Pulmonary artery endothelial cell (primary cell): ENCODE measurements around the gene WDR76. TPM values are rescaled to one million over a fixed set of nuclear protein-coding genes. Genes with fewer than 3 reads are reported as not detected.
"Not testable (repeated sequence)": the region's sequence is repeated elsewhere in the genome, so short reads cannot be mapped to it uniquely, and the experiment has no call there.

ENCODE experiments used
- DNase-seq: peaks from one replicate; pipeline ENCODE4 v3.0.0-alpha.2; 2011; ENCODE audit warnings: low read depth, low spot score
- total RNA-seq: library from RNA; depleted of rRNA; stranded (reverse); fragments of >200 nt; gene quantifications from 2 replicates; pipeline ENCODE4 v1.2.3, GENCODE V29; 2014

Gene WDR76
- total RNA-seq, 1 donor from 2014 or later: 18.1 TPM

DNA sequence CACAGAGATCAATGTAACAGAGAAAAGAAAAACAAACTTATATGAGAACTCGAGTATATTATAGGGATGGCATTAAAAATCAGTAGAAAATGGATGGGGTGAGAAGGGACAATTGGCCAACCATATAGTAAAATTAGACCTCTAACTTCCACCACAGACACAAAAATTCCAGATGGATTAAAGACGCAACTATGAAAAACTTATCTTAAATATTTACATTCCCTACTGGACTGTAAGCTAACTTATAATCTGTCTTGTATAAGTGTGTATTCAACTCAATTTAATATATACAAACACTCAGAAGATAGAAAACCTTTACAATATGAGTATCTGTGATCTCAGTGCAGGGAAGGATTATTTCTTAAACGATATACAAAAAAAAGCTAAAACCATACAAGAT lies 5.3 kb upstream of the WDR76 start:
- DNase-seq: no peak

DNA sequence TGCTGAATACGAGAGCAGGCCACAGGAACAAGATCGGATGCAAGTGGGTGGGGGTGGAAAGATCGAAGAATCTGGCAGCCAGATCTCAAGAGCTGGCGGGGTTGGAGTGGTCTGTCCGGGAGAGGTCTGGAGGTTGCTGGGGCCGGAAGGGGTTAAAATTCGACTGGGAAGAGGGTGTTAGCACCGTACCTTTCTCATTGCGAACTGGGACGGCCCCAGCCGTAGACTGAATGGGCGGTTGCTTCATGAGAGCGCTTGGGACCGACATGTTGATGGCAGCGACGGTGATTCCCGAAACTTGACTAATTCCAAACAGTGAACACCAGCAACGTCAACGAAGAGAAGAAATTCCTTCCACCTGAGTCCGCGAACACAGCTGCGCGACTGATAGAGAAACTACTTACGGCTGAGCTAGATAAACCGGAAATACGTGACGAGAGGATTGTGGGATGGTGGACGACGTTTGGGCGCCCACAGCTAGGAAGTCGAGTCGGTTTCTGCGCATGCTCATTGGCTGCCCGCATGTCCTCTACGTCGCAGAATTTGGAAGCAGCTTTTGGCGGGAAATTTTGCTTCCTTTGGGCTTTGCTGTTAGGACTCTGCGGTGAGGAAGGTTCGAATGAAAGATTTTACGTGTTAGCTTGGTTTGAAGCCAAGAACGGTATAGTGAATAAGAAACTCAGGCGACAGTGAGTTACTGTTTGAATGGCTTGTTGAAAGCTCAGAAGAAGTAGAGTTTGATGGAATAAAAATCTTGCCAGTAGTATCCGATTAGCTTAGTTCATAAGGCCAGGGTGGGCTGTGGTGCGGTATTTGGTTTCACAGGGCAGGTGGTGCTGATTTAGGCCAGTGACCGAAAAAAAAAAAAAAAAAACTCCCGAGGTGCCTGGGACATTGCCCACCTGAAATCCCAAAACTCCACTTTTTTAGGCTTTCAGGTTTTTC lies 2.2 kb upstream of the WDR76 start, which contains the start of gene MFAP1:
TSS of gene MFAP1 (minus strand) at position 389 of the 945 bp plus-strand sequence. CDS start at position 268, 121 bp downstream.
- DNase-seq: peak; percentile 90

- not testable (repeated sequence) for DNase-seq
Observed at GRCh38 chr15:43825305-43825704, 1.5 kb upstream of the WDR76 start.

DNA sequence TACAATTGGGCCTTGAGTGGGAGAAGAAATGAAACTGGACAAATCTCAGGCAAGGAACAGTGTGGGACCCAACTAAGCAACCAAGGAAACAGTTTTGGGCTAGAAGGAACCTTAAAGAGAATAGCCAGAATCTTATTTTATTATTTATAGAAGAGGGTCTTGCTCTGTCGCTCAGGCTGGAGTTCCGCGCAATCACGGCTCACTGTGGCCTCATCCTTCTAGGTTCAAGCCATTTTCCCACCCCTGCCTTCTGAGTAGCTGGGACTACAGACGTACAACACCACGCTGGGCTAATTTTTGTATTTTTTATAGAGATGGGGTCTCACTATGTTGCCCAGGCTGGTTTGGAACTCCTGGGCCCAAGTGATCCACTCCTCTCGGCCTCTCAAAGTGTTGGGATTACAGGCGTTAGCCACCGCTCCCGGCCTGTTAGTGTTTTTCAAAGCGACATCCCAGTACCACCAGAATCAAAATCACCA lies 734 bp upstream of the WDR76 start:
- DNase-seq: no peak

DNA sequence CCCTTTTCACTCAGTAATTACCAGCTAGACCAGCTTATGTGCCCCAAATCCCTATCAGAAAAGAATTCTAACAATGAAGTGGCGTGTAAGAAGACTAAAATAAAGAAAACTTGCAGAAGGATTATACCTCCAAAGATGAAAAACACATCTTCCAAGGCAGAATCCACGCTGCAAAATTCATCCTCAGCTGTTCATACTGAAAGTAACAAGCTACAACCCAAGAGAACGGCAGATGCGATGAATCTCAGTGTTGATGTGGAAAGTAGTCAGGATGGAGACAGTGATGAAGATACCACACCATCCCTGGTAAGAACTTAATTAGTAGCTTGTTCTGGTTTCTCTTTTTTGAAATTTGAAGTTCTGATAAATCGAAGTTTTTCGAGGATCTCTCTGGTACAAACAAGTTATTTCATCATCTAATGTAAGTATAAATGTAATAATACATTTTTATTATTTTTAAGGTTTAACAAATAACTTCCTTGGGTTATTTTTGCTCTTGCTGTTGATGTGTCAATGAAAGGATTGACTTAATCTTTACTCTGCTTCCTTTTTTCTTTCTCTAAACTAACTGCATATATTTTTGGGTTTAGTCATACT lies 1.4 kb downstream of the WDR76 start:
- no peak for DNase-seq

DNA sequence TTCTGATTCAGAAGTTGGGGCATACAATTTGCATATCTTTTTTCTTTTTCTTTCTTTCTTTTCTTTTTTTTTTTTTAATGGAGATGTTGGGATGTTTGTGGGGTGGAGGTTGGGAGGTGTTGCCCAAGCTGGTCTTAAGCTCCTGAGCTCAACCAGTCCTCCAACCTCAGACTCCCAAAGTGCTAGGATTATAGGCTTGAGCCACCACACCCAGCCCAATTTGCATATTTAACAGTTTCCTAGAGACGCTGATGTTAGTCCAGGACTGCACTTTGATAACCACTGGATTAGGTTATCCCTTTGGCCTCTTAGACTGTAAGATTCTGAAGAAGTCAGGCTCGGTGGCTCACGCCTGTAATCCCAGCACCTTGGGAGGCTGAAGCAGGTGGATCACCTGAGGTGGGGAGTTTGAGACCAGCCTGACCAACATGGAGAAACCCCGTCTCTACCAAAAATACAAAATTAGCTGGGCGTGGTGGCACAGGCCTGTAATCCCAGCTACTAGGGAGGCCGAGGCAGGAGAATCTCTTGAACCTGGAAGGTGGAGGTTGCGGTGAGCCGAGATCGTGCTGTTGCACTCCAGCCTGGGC lies 3.2 kb downstream of the WDR76 start:
- not testable (repeated sequence) for DNase-seq

- DNase-seq: not testable (repeated sequence)
Observed at GRCh38 chr15:43830691-43831275, 4.0 kb downstream of the WDR76 start.

- not testable (repeated sequence) for DNase-seq
Observed at GRCh38 chr15:43831519-43832052, 4.8 kb downstream of the WDR76 start.

GRCh38 chr15:43832485-43832884 lies 5.7 kb downstream of the WDR76 start:
- DNase-seq: not testable (repeated sequence)

DNA sequence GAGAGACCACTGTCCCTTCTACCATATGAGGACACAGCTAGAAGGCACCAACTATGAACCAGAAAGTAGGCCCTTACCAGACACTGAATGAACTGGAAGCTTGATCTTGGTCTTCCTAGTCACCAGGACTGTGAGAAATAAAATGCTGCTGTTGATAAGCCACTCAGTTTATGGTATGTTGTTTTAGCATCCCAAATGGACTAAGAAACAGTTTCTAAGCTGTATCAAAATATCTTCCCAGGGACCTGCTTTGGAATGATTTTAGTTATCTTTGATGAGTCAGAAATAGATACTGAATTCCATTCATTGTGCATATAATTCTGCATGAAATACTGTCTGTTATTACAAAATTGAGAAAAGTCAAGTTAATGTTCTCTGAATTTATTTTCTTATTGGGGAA lies 18.6 kb downstream of the WDR76 start:
- no peak for DNase-seq

DNA sequence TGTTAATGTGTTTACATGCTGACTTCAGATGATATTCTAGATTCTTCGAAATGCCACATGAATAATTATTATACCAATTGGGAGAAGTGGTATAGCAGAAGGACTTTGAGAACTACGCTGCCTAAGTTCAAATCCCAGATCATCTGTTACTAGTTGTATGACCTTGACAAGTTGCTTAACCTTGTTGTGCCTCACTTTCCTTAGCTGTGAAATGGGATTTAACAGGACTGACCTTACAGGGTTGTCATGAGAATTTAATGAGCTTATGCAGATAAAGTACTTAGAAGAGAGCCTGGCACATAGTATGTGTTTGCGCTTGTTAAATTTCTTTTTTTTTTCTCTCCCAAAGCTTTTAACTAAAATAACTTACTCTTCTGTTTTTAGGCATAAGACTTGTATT lies 24.4 kb downstream of the WDR76 start:
- no peak for DNase-seq

DNA sequence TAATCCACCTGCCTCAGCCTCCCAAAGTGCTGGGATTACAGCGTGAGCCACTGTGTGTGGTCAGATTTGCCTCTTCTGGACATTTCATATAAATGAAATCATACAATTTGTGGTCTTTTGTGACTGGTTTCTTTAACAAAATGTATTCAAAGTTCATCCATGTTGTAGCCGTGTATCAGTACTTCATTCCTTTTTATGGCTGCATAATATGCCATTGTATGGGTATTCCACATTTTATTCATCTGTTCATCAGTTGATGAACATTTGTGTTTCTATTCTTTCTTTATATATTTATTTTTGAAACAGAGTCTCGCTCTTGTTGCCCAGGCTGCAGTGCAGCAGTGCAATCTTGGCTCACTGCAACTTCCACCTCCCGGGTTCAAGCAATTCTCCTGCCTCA lies 25.8 kb downstream of the WDR76 start:
- no peak for DNase-seq

GRCh38 chr15:43854801-43855200 lies 28.0 kb downstream of the WDR76 start:
- no peak for DNase-seq

DNA sequence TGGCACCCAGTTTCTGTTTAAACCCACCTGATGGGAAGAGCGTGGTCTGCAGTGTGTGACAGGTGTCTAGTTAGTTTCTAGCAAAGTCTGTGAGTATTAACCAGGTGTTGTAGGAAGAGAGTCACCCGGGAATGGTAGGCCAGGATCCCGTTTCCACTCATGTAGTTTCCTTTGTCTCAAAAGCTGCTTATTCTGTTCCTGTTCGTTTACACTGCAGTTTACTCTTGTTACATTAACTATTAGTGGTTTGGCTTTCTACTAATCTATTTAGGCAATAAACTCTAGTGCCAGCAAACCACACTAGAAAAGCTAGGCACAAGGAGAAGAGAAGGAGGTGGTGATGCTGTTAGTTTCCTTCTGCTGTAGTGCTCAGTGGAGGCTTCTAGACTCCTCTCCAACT lies 32.7 kb downstream of the WDR76 start:
- DNase-seq: no peak

GRCh38 chr15:43866636-43867035 lies 39.8 kb downstream of the WDR76 start:
- not testable (repeated sequence) for DNase-seq

GRCh38 chr15:43867096-43867495 lies 40.3 kb downstream of the WDR76 start:
- DNase-seq: no peak

GRCh38 chr15:43868406-43868805 lies 41.6 kb downstream of the WDR76 start:
- no peak for DNase-seq

- no peak for DNase-seq
Observed at GRCh38 chr15:43871835-43872234, 45.0 kb downstream of the WDR76 start.

DNA sequence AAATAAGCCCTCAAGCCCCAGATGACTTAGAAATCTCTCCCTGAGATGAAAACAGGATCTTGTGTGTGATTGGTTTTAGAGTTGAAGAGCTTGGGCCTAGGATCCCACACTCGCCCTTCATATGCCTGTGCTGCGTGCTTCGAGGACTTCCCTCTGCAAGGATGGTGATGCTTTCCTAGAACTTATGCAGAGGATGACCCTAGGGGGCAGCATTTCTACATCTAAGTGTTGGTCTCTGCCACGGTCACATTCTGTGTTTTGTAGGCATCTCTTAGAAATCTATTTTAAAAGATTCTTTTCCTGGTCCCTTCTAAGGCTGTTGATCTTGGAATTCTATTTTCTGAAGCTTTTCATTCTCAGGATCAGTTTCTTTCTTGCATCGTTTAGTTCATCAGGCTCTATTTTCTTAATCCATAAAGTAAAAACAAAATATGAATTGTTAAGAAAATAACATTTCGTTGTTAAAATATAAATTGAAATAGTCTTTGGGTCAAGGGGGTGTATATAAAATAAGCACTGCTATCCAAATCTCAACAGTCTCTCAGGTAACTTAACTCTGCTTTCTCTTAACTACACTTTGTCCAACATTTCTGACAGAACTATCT lies 45.7 kb downstream of the WDR76 start:
- DNase-seq: peak; percentile 46

DNA sequence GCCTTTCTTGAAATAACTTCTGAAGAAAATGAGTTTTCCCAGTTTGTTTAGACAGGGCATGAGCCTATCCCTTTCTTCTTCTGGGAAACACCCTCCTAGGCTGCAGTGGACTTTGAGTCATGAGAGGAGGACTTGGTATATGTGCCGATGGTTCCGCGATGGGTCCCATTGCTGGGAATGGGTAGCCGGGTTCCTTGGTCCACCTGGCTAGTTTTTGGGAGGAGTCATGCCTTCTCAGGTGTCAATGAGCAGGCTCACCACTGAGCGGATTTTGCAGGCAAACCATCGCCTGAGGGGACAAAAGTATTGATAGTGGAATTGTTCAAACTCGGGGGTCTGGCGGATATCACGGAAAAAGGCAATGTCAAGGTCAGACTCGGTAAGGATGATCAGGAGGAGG lies 46.8 kb downstream of the WDR76 start:
- DNase-seq: no peak

DNA sequence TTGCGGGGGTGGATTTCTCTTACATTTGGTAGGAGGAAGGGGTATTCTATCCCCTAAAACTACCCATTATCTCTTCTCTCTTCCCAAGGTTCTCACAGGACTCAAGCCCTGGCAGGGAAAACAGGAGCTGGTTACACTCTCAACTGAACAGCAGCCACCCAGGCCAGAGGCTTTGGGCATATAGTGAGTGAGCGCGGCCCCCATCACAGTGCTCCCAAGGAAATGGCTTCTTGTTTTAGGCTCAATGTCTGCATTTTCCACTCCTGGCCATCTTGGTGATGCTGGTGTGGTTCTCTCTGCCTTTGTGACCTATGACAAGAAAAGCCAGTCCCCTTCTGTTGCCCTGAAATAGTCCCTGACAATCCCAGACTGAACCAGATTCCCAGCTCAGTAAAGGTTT lies 50.1 kb downstream of the WDR76 start:
- DNase-seq: no peak
